Glutamatergic neuron (in vitro differentiated cells): ENCODE results near the gene ATP8A2. TPM values are rescaled to one million over a fixed set of nuclear protein-coding genes. Genes with fewer than 3 reads are reported as not detected.
"Not testable (repeated sequence)": the region's sequence is repeated elsewhere in the genome, so short reads cannot be mapped to it uniquely, and the experiment has no call there.

ENCODE experiments used
- DNase-seq: peaks from one replicate; pipeline ENCODE4 v3.0.0; 2022
- H3K27ac Mint-ChIP-seq: one replicate; pipeline ENCODE4 v1.8.0; 2020; ENCODE audit warnings: mild to moderate bottlenecking, mixed read lengths, inconsistent platforms; ENCODE audit not compliant: unreplicated experiment
- H3K27me3 Mint-ChIP-seq: one replicate; pipeline ENCODE4 v1.8.0; 2020; ENCODE audit warnings: mild to moderate bottlenecking, moderate library complexity, mixed read lengths, inconsistent platforms; ENCODE audit not compliant: unreplicated experiment
- H3K36me3 Mint-ChIP-seq: one replicate; pipeline ENCODE4 v1.8.0; 2020; ENCODE audit warnings: mild to moderate bottlenecking, mixed read lengths, inconsistent platforms; ENCODE audit not compliant: unreplicated experiment
- H3K4me1 Mint-ChIP-seq: one replicate; pipeline ENCODE4 v1.8.0; 2020; ENCODE audit warnings: mild to moderate bottlenecking, low read depth, mixed read lengths, inconsistent platforms; ENCODE audit not compliant: unreplicated experiment
- H3K4me3 Mint-ChIP-seq: one replicate; pipeline ENCODE4 v1.8.0; 2020; ENCODE audit warnings: mild to moderate bottlenecking, mixed read lengths, inconsistent platforms; ENCODE audit not compliant: unreplicated experiment
- H3K9me3 Mint-ChIP-seq: one replicate; pipeline ENCODE4 v1.8.0; 2020; ENCODE audit warnings: mild to moderate bottlenecking, moderate library complexity, mixed read lengths, inconsistent platforms; ENCODE audit not compliant: unreplicated experiment
- total RNA-seq: library from RNA; stranded (reverse); fragmentation: NEBNext Ultra II Directional; extraction: Animal tissue kit (Norgen Biotek cat#: 25700); gene quantifications from one replicate; pipeline ENCODE4 v1.2.1, GENCODE V29; 2021; ENCODE audit not compliant: unreplicated experiment
- TF ChIP-seq, protein P1 (sequence below): fragments of 200-600 bp; sonication (generic); IDR thresholded peaks from one replicate; pipeline ENCODE4 v1.5.0; 2021; ENCODE audit not compliant: partially characterized antibody, unreplicated experiment

Gene ATP8A2
- total RNA-seq, 1 donor from 2014 or later: 70.1 TPM

DNA sequence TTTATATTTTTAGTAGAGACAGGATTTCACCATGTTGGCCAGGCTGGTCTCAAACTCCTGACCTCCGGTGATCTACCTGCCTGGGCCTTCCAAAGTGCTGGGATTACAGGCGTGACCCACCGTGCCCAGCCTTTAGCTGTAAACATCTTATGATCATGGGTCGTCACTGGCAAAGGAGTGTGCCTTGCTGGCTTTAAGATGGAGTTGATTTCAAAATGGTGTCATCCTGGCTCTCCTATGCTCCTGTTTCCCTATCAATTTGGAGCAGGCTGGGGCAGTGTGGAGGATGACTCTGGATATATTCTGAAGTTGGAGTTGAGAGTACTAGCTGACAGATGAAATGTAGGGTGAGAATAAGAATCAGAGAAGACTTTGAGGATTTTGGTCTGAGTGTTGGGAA is 18.4 kb upstream of the ATP8A2 start:
- Mint-ChIP-seq H3K36me3 (no peaks in the 10 kb centered on the region), H3K27ac (no peak overlapping the region), H3K4me1 (peaks cover 7% of the 10 kb centered on the region), H3K27me3 (no peaks in the 10 kb centered on the region), H3K9me3 (peaks cover 3% of the 10 kb centered on the region), H3K4me3 (no peak overlapping the region)
- TF ChIP-seq, protein P1, sequence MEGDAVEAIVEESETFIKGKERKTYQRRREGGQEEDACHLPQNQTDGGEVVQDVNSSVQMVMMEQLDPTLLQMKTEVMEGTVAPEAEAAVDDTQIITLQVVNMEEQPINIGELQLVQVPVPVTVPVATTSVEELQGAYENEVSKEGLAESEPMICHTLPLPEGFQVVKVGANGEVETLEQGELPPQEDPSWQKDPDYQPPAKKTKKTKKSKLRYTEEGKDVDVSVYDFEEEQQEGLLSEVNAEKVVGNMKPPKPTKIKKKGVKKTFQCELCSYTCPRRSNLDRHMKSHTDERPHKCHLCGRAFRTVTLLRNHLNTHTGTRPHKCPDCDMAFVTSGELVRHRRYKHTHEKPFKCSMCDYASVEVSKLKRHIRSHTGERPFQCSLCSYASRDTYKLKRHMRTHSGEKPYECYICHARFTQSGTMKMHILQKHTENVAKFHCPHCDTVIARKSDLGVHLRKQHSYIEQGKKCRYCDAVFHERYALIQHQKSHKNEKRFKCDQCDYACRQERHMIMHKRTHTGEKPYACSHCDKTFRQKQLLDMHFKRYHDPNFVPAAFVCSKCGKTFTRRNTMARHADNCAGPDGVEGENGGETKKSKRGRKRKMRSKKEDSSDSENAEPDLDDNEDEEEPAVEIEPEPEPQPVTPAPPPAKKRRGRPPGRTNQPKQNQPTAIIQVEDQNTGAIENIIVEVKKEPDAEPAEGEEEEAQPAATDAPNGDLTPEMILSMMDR: no peak
- DNase-seq: no peak

DNA sequence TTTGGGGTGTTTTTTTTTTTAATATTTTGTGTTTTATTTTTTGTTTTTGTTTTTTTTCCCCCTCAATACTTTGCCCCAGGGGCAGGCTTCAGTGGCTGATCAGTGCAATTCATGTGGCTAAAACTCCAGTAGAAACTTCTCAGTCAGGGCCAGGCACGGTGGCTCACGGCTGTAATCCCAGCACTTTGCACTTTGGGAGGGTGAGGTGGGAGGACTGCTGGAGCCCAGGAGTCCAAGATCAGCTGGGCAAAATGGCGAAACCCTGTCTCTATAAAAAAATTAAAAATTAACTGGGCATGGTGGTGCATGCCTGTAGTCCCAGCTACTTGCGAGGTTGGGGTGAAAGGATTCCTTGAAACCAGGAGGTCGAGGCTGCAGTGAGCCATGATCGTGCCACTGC is 17.4 kb upstream of the ATP8A2 start:
- H3K36me3 Mint-ChIP-seq: no peaks in the 10 kb centered on the region
- peaks cover 7% of the 10 kb centered on the region for H3K4me1 Mint-ChIP-seq
- no peaks in the 10 kb centered on the region for H3K27me3 Mint-ChIP-seq
- TF ChIP-seq, protein P1: no peak
- H3K4me3 Mint-ChIP-seq: no peak overlapping the region
- H3K27ac Mint-ChIP-seq: no peak overlapping the region
- peaks cover 3% of the 10 kb centered on the region for H3K9me3 Mint-ChIP-seq
- no peak for DNase-seq

DNA sequence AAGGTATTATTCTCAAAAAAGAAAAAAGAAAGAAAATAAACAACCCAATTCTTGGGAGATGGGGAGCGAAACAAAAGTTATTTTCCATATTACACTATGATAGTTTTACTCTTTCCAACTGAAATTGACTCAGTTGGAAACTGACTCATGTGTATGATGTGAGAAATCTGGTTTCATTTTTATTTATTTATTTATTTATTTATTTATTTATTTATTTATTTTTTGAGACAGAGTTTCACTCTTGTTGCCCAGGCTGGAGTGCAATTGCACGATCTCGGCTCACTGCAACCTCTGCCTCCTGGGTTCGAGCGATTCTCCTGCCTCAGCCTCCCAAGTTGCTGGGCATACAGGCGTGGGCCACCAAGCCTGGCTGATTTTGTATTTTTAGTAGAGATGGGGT is 11.3 kb upstream of the ATP8A2 start:
- H3K9me3 Mint-ChIP-seq, H3K4me1 Mint-ChIP-seq: not testable (repeated sequence)

DNA sequence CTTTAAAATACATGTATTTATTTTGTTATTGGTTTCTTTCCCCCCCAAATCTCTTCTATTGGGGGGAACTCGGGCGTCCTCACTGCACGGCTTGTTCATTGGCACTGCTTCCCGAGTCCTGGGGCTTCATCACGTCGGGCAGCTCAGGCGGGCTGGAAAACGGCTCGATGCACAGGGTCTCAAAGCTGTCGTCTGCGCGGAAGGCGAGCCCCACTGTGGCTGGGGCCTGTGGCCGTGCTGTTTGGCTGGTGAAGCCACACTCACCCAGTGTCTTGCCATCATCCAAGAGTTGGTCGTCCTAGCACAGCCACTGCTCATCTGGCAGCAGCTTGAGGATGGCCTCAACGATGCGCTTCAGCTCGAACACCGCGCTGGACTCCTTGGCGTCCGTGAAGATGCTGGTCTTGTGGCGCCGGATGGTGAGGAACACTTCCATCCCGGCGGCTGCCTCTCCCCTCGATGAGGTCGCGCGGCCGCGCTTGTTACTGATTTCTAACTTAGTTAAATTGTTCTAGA is 6.0 kb upstream of the ATP8A2 start:
- Mint-ChIP-seq H3K27me3 (no peaks in the 10 kb centered on the region), H3K27ac (no peak overlapping the region), H3K4me1 (no peaks in the 10 kb centered on the region), H3K4me3 (no peak overlapping the region), H3K9me3 (no peaks in the 10 kb centered on the region), H3K36me3 (no peaks in the 10 kb centered on the region)
- DNase-seq: no peak
- TF ChIP-seq, protein P1: no peak

More for the DNA sequence above, 11.3 kb upstream of the ATP8A2 start:
- not testable (repeated sequence) for DNase-seq, H3K36me3 Mint-ChIP-seq, H3K4me3 Mint-ChIP-seq, H3K27me3 Mint-ChIP-seq, H3K27ac Mint-ChIP-seq

DNA sequence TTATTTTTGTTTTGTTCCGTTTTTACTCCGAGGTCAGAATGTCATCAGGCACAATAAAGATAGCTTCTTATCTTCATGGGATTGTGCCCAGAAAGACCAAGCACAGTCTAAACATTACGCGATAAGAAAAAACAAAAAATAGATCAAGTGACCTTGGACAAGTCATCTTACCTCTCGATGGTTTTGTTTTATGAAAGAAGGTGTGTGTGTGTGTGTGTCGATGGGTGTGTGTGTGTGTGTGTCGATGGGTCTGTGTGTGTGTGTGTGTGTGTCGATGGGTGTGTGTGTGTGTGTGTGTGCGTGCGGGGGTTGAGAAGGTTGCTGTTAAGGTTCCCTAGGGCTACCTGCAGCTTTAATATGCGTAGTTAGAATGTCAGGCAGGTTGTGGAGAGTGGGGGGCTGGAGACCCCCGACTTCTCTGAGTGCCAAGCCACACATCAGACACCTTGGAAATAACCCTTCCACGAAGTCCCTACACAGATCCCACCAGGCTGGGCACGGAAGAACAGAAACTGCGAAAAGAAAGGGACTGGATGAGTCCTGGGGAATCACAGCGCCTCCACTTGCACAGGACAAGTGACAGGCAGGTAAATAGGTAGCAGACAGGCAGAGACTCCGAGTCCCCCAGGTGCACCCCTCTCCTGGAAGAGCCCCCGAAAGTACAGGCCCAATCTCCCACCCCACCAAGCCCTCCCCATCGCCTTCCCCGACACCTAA is 458 bp upstream of the ATP8A2 start:
- H3K27me3 Mint-ChIP-seq: peaks cover 21% of the 10 kb centered on the region
- no peak for DNase-seq

More for the DNA sequence above, 458 bp upstream of the ATP8A2 start:
- peak overlapping the region; percentile 92 for H3K4me3 Mint-ChIP-seq
- TF ChIP-seq, protein P1: no peak
- peak overlapping the region; percentile 93 for H3K27ac Mint-ChIP-seq
- peaks cover 19% of the 10 kb centered on the region for H3K9me3 Mint-ChIP-seq
- H3K36me3 Mint-ChIP-seq: peaks cover 10% of the 10 kb centered on the region
- H3K4me1 Mint-ChIP-seq: peaks cover 26% of the 10 kb centered on the region
